ENCODE measurements around the gene SGK1. TPM values are rescaled to one million over a fixed set of nuclear protein-coding genes. Genes with fewer than 3 reads are reported as not detected.
"Not testable (repeated sequence)": the region's sequence is repeated elsewhere in the genome, so short reads cannot be mapped to it uniquely, and the experiment has no call there.

SGK1 gene
- total RNA-seq, 1 donor from 2014 or later = 7.2 TPM

- Mint-ChIP-seq H3K36me3 (ENCODE audit: low read depth, unreplicated experiment) (no peaks in the 10 kb centered on the region), H3K4me3 (ENCODE audit: unreplicated experiment) (no peak overlapping the region), H3K27me3 (ENCODE audit: unreplicated experiment) (peaks cover 2% of the 10 kb centered on the region), H3K27ac (ENCODE audit: unreplicated experiment) (no peak overlapping the region), H3K4me1 (ENCODE audit: unreplicated experiment) (peaks cover 6% of the 10 kb centered on the region), H3K9me3 (ENCODE audit: unreplicated experiment) (no peaks in the 10 kb centered on the region)
- no peak for DNase-seq (ENCODE audit: low spot score)
- TF ChIP-seq, protein P1, sequence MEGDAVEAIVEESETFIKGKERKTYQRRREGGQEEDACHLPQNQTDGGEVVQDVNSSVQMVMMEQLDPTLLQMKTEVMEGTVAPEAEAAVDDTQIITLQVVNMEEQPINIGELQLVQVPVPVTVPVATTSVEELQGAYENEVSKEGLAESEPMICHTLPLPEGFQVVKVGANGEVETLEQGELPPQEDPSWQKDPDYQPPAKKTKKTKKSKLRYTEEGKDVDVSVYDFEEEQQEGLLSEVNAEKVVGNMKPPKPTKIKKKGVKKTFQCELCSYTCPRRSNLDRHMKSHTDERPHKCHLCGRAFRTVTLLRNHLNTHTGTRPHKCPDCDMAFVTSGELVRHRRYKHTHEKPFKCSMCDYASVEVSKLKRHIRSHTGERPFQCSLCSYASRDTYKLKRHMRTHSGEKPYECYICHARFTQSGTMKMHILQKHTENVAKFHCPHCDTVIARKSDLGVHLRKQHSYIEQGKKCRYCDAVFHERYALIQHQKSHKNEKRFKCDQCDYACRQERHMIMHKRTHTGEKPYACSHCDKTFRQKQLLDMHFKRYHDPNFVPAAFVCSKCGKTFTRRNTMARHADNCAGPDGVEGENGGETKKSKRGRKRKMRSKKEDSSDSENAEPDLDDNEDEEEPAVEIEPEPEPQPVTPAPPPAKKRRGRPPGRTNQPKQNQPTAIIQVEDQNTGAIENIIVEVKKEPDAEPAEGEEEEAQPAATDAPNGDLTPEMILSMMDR (IDR thresholded peaks at IDR 0.05; ENCODE audit: unreplicated experiment) = no peak
Measured at GRCh38 chr6:134187154-134187553, 130.8 kb downstream of the SGK1 start.

GRCh38 chr6:134186355-134186754 is 131.6 kb downstream of the SGK1 start:
- Mint-ChIP-seq H3K9me3 (ENCODE audit: unreplicated experiment) (no peaks in the 10 kb centered on the region), H3K36me3 (ENCODE audit: low read depth, unreplicated experiment) (no peaks in the 10 kb centered on the region), H3K4me3 (ENCODE audit: unreplicated experiment) (no peak overlapping the region), H3K4me1 (ENCODE audit: unreplicated experiment) (peaks cover 6% of the 10 kb centered on the region), H3K27me3 (ENCODE audit: unreplicated experiment) (peaks cover 2% of the 10 kb centered on the region), H3K27ac (ENCODE audit: unreplicated experiment) (no peak overlapping the region)
- DNase-seq (ENCODE audit: low spot score) = no peak
- TF ChIP-seq, protein P1 (IDR thresholded peaks at IDR 0.05; ENCODE audit: unreplicated experiment) = no peak

DNA sequence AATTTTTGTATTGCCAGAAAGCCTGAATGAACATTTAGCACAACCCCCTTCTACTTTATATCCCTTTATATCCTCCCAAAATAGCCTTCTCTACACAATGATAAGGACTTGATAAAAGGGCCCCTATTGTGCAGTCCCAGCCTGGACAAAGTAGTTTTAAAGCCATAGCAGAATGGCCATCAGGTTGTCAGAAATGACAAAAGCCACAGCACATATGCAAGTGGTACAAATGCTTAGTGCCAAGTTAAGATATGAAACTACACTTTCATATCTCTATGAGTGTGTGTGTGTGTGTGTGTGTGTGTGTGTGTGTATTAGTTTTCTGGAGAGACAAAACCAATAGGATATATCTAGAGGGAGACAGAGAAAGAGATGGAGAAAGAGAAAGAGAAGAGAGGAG is 132.6 kb downstream of the SGK1 start:
- no peak overlapping the region for H3K27ac Mint-ChIP-seq (ENCODE audit: unreplicated experiment)
- H3K9me3 Mint-ChIP-seq (ENCODE audit: unreplicated experiment) = no peaks in the 10 kb centered on the region
- H3K4me1 Mint-ChIP-seq (ENCODE audit: unreplicated experiment) = no peaks in the 10 kb centered on the region
- H3K4me3 Mint-ChIP-seq (ENCODE audit: unreplicated experiment) = no peak overlapping the region
- DNase-seq (ENCODE audit: low spot score) = no peak
- no peaks in the 10 kb centered on the region for H3K36me3 Mint-ChIP-seq (ENCODE audit: low read depth, unreplicated experiment)
- TF ChIP-seq, protein P1 (IDR thresholded peaks at IDR 0.05; ENCODE audit: unreplicated experiment) = no peak
- peaks cover 2% of the 10 kb centered on the region for H3K27me3 Mint-ChIP-seq (ENCODE audit: unreplicated experiment)

- H3K36me3 Mint-ChIP-seq (ENCODE audit: low read depth, unreplicated experiment) = no peaks in the 10 kb centered on the region
- peaks cover 2% of the 10 kb centered on the region for H3K27me3 Mint-ChIP-seq (ENCODE audit: unreplicated experiment)
- no peaks in the 10 kb centered on the region for H3K9me3 Mint-ChIP-seq (ENCODE audit: unreplicated experiment)
- no peak overlapping the region for H3K4me3 Mint-ChIP-seq (ENCODE audit: unreplicated experiment)
- no peak overlapping the region for H3K27ac Mint-ChIP-seq (ENCODE audit: unreplicated experiment)
- no peaks in the 10 kb centered on the region for H3K4me1 Mint-ChIP-seq (ENCODE audit: unreplicated experiment)
- DNase-seq (ENCODE audit: low spot score) = no peak
- TF ChIP-seq, protein P1 (IDR thresholded peaks at IDR 0.05; ENCODE audit: unreplicated experiment) = no peak
Measured at GRCh38 chr6:134183844-134184243, 134.1 kb downstream of the SGK1 start.

- no peak for DNase-seq (ENCODE audit: low spot score)
- TF ChIP-seq, protein P1 (IDR thresholded peaks at IDR 0.05; ENCODE audit: unreplicated experiment) = no peak
- no peak overlapping the region for H3K4me3 Mint-ChIP-seq (ENCODE audit: unreplicated experiment)
- no peaks in the 10 kb centered on the region for H3K9me3 Mint-ChIP-seq (ENCODE audit: unreplicated experiment)
- H3K27me3 Mint-ChIP-seq (ENCODE audit: unreplicated experiment) = peaks cover 3% of the 10 kb centered on the region
- peaks cover 10% of the 10 kb centered on the region for H3K4me1 Mint-ChIP-seq (ENCODE audit: unreplicated experiment)
- no peaks in the 10 kb centered on the region for H3K36me3 Mint-ChIP-seq (ENCODE audit: low read depth, unreplicated experiment)
- no peak overlapping the region for H3K27ac Mint-ChIP-seq (ENCODE audit: unreplicated experiment)
Measured at GRCh38 chr6:134182528-134182927, 135.4 kb downstream of the SGK1 start.

DNA sequence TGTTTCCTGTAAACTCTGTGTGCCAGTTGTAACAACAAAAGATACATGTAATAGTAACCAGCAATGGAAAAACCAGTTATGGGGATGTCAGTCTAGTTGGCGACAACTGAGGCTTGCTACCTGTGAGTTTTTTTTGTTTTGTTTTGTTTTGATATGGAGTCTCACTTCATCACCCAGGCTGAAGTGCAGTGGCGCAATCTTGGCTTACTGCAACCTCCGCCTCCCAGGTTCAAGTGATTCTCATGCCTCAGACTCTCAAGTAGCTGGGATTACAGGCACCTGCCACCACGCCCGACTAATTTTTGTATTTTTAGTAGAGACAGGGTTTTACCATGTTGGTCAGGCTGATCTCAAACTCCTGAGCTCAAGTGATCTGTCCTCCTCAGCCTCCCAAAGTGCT is 136.2 kb downstream of the SGK1 start:
- peaks cover 14% of the 10 kb centered on the region for H3K4me1 Mint-ChIP-seq (ENCODE audit: unreplicated experiment)
- H3K36me3 Mint-ChIP-seq (ENCODE audit: low read depth, unreplicated experiment); DNase-seq (ENCODE audit: low spot score); H3K9me3 Mint-ChIP-seq (ENCODE audit: unreplicated experiment); H3K27ac Mint-ChIP-seq (ENCODE audit: unreplicated experiment); H3K27me3 Mint-ChIP-seq (ENCODE audit: unreplicated experiment); H3K4me3 Mint-ChIP-seq (ENCODE audit: unreplicated experiment): not testable (repeated sequence)

DNA sequence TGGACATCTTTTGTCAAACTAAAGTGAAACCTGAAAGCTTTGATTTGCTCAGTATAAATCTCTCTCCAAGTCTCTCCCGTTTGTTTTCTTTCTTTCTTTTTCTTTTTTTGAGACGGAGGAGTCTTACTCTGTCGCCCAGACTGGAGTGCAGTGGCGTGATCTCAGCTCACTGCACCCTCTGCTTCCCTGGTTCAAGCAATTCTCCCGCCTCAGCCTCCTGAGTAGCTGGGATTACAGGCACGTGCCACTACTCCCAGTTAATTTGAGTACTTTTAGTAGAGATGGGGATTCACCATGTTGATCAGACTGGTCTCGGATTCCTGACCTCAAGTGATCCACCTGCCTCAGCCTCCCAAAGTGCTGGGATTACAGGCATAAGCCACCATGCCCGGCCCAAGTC is 136.7 kb downstream of the SGK1 start:
- not testable (repeated sequence) for H3K36me3 Mint-ChIP-seq (ENCODE audit: low read depth, unreplicated experiment); DNase-seq (ENCODE audit: low spot score); H3K27ac Mint-ChIP-seq (ENCODE audit: unreplicated experiment); H3K27me3 Mint-ChIP-seq (ENCODE audit: unreplicated experiment); H3K4me3 Mint-ChIP-seq (ENCODE audit: unreplicated experiment); H3K9me3 Mint-ChIP-seq (ENCODE audit: unreplicated experiment)
- peaks cover 16% of the 10 kb centered on the region for H3K4me1 Mint-ChIP-seq (ENCODE audit: unreplicated experiment)

- not testable (repeated sequence) for DNase-seq (ENCODE audit: low spot score); H3K27me3 Mint-ChIP-seq (ENCODE audit: unreplicated experiment); H3K27ac Mint-ChIP-seq (ENCODE audit: unreplicated experiment); H3K4me3 Mint-ChIP-seq (ENCODE audit: unreplicated experiment); H3K36me3 Mint-ChIP-seq (ENCODE audit: low read depth, unreplicated experiment); H3K9me3 Mint-ChIP-seq (ENCODE audit: unreplicated experiment)
- H3K4me1 Mint-ChIP-seq (ENCODE audit: unreplicated experiment) = peaks cover 22% of the 10 kb centered on the region
Measured at GRCh38 chr6:134180540-134180939, 137.4 kb downstream of the SGK1 start.
